PC-9 (cell line): ENCODE data around the gene DNAJB13. TPM values are rescaled to one million over a fixed set of nuclear protein-coding genes. Genes with fewer than 3 reads are reported as not detected.
"Not testable (repeated sequence)": the region's sequence is repeated elsewhere in the genome, so short reads cannot be mapped to it uniquely, and the experiment has no call there.

Experiments
- BruUV-seq: library from RNA; stranded (reverse); fragments of 400-500 nt; replicated peaks from 2 replicates; lab custom pipeline; 2021; lab: Mats Ljungman, UMichigan
- CTCF ChIA-PET: fragments of 300-600 bp; sonication (Branson Sonifier 250); formaldehyde crosslinking; loops from one replicate; lab custom pipeline; 2022; ENCODE audit warnings: antibody characterized with exemption; lab: Charles Lee
- POLR2A ChIA-PET: fragments of 300-600 bp; sonication (Branson Sonifier 250); formaldehyde crosslinking; loops from one replicate; lab custom pipeline; 2022; ENCODE audit warnings: antibody characterized with exemption; ENCODE audit not compliant: unreplicated experiment; lab: Charles Lee
- DNase-seq, 2 experiments: peaks; one replicate each; pipeline versions ENCODE4 v3.0.0 to v3.0.0-alpha.2; 2015 to 2022; ENCODE audit warnings: mixed read lengths in 1 of 2
- H2AFZ ChIP-seq: fragments of 200-600 bp; sonication (generic); 2 replicates; pipeline ENCODE4 v1.8.1; 2017; ENCODE audit warnings: antibody characterized with exemption
- H3F3A ChIP-seq: fragments of 200-600 bp; sonication (generic); 2 replicates; pipeline ENCODE4 v1.8.1; 2017; ENCODE audit warnings: antibody characterized with exemption, mild to moderate bottlenecking, low read depth; ENCODE audit not compliant: insufficient read depth
- H3K27ac ChIP-seq: fragments of 200-600 bp; sonication (generic); 2 replicates; pipeline ENCODE4 v1.6.1; 2016; ENCODE audit warnings: mixed run types
- H3K27me3 ChIP-seq: fragments of 200-600 bp; sonication (generic); 2 replicates; pipeline ENCODE4 v1.6.1; 2016; ENCODE audit warnings: low read depth, mixed run types; ENCODE audit not compliant: insufficient read depth
- H3K36me3 ChIP-seq: fragments of 200-600 bp; sonication (generic); 2 replicates; pipeline ENCODE4 v1.6.1; 2016; ENCODE audit warnings: low read depth, mixed run types
- H3K4me1 ChIP-seq: fragments of 200-600 bp; sonication (generic); replicated peaks from 2 replicates; pipeline ENCODE4 v1.6.1; 2016; ENCODE audit warnings: mixed run types; ENCODE audit not compliant: insufficient read depth
- H3K4me2 ChIP-seq: fragments of 200-600 bp; sonication (generic); 2 replicates; pipeline ENCODE4 v1.6.1; 2017; ENCODE audit warnings: mixed run types
- H3K4me3 ChIP-seq: fragments of 200-600 bp; sonication (generic); 2 replicates; pipeline ENCODE4 v1.6.1; 2016; ENCODE audit warnings: mixed run types
- H3K79me2 ChIP-seq: fragments of 200-600 bp; sonication (generic); 2 replicates; pipeline ENCODE4 v1.6.1; 2017; ENCODE audit warnings: low read depth, mixed run types
- H3K9me2 ChIP-seq: fragments of 200-600 bp; sonication (generic); 2 replicates; pipeline ENCODE4 v1.8.1; 2017; ENCODE audit warnings: mild to moderate bottlenecking; ENCODE audit not compliant: insufficient read depth
- H3K9me3 ChIP-seq: fragments of 200-600 bp; sonication (generic); 2 replicates; pipeline ENCODE4 v1.8.1; 2016; ENCODE audit warnings: low read depth; ENCODE audit not compliant: insufficient read depth
- H4K20me1 ChIP-seq: fragments of 200-600 bp; sonication (generic); 2 replicates; pipeline ENCODE4 v1.8.1; 2017; ENCODE audit not compliant: insufficient read depth
- EZH2 ChIP-seq: fragments of 200-600 bp; sonication (generic); IDR thresholded peaks from 2 replicates; pipeline ENCODE4 v1.8.0; 2017; ENCODE audit warnings: antibody characterized with exemption, low read depth
- intact Hi-C: fragments of 100-400 bp; cut with micrococcal nuclease; formaldehyde crosslinking; loops from one replicate; pipeline ENCODE4 v1.10.0; 2022; ENCODE audit not compliant: unreplicated experiment
- total RNA-seq: library from RNA; stranded (reverse); gene quantifications from 2 replicates; pipeline ENCODE4 v1.2.3, GENCODE V29; 2021
- TF ChIP-seq, protein P1 (sequence below): fragments of 200-600 bp; sonication (generic); conservative IDR thresholded peaks from 2 replicates; pipeline ENCODE4 v1.6.1; 2017; ENCODE audit warnings: mixed run types, antibody characterized with exemption, mild to moderate bottlenecking, moderate library complexity

DNAJB13 gene
- total RNA-seq, 1 experiment from 2014 or later = 0.79 TPM

DNA sequence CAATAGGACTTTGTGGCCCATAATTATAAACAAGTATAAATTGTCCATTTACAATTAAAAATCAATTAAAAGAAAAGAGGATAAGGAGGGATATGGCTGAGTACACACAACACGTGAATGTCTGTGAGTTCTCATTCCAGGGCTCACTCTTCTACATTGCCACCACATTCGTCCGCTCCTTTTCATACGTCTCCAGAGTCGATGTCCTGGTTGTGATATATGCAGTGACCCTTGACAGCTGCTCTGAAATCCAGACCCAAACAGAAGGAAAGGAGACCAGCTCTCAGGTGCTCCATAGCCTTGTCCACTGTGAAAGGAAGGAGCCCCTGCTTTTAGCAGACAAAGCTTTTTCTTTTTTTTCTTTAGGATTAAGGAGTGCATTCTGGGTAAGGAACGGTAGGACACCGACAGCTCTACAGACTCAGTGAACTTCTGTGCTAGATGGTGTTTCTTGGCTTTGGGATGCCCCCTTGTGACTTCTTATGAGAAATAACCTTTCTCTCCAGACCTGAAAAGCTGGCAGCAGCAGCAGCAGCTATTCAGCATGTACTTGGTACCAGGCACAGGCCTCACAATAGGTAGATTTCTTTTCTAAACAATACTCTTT, 19.7 kb upstream of the DNAJB13 start:
- H3K36me3 ChIP-seq = peaks cover 22% of the 10 kb centered on the region; the same call in 1 of the 2 replicates
- peak; percentile 34 to 43 for DNase-seq
- no peak for TF ChIP-seq EZH2
- TF ChIP-seq, protein P1, sequence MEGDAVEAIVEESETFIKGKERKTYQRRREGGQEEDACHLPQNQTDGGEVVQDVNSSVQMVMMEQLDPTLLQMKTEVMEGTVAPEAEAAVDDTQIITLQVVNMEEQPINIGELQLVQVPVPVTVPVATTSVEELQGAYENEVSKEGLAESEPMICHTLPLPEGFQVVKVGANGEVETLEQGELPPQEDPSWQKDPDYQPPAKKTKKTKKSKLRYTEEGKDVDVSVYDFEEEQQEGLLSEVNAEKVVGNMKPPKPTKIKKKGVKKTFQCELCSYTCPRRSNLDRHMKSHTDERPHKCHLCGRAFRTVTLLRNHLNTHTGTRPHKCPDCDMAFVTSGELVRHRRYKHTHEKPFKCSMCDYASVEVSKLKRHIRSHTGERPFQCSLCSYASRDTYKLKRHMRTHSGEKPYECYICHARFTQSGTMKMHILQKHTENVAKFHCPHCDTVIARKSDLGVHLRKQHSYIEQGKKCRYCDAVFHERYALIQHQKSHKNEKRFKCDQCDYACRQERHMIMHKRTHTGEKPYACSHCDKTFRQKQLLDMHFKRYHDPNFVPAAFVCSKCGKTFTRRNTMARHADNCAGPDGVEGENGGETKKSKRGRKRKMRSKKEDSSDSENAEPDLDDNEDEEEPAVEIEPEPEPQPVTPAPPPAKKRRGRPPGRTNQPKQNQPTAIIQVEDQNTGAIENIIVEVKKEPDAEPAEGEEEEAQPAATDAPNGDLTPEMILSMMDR = peak; percentile 66
- H3K4me1 ChIP-seq = no peaks in the 10 kb centered on the region
- H3K4me3 ChIP-seq = no peak overlapping the region
- H3K4me2 ChIP-seq = no peak overlapping the region
- no peak overlapping the region for H2AFZ ChIP-seq
- CTCF ChIA-PET = interaction anchor here (0.5 to 1.4 kb wide), 4 partner anchors 270 to 804 kb away, joined by 3 to 12 read pairs (median 3); no protein-coding TSS in a partner anchor
- no peaks in the 10 kb centered on the region for H3K9me2 ChIP-seq
- H3K27me3 ChIP-seq = no peaks in the 10 kb centered on the region
- no peaks in the 10 kb centered on the region for H4K20me1 ChIP-seq
- H3K9me3 ChIP-seq = no peaks in the 10 kb centered on the region
- H3F3A ChIP-seq = no peaks in the 10 kb centered on the region
- no peak overlapping the region for H3K27ac ChIP-seq
- no TSS peak for BruUV-seq
- POLR2A ChIA-PET = interaction anchor here (0.6 kb wide), 1 partner anchor 11 kb away, joined by 3 read pairs; no protein-coding TSS in a partner anchor
- H3K79me2 ChIP-seq = no peaks in the 10 kb centered on the region
- intact Hi-C loops = loop anchor here (2.0 to 5.0 kb wide), 2 partner anchors 306 to 579 kb away; no protein-coding TSS in a partner anchor

DNA sequence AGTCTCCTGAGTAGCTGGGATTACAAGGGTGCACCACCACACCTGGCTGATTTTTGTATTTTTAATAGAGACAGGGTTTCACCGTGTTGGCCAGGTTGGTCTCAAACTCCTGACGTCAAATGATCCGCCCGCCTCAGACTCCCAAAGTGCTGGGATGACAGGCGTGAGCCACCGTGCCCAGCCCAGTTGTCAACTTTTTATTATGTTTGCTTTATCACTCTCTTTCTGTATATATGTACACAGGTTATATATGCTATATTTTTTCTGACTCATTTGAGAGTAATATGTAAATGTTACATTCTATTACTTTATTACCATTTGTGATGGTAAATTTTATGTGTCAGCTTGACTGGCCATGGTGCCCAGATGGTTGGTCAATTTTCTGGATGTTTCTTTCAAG, 18.9 kb upstream of the DNAJB13 start:
- Histone ChIP-seq H3K79me2 (no peaks in the 10 kb centered on the region), H3K4me2 (no peak overlapping the region), H3K36me3 (peaks cover 20% of the 10 kb centered on the region; the same call in 1 of the 2 replicates), H4K20me1 (no peaks in the 10 kb centered on the region), H3K4me1 (no peaks in the 10 kb centered on the region), H3F3A (no peaks in the 10 kb centered on the region), H3K9me2 (no peaks in the 10 kb centered on the region), H3K27me3 (no peaks in the 10 kb centered on the region), H3K27ac (no peak overlapping the region), H2AFZ (no peak overlapping the region), H3K9me3 (no peaks in the 10 kb centered on the region), H3K4me3 (no peak overlapping the region)
- TF ChIP-seq EZH2 = no peak
- TF ChIP-seq, protein P1 = no peak
- no TSS peak for BruUV-seq
- ChIA-PET POLR2A (interaction anchor here (0.6 kb wide), 1 partner anchor 10 kb away, joined by 3 read pairs; no protein-coding TSS in a partner anchor), CTCF (interaction anchor here (0.6 to 1.4 kb wide), 2 partner anchors 271 to 306 kb away, joined by 3 to 12 read pairs; no protein-coding TSS in a partner anchor)
- intact Hi-C loops = loop anchor here (2.0 to 5.0 kb wide), 2 partner anchors 307 to 580 kb away; no protein-coding TSS in a partner anchor
- DNase-seq = no peak

DNA sequence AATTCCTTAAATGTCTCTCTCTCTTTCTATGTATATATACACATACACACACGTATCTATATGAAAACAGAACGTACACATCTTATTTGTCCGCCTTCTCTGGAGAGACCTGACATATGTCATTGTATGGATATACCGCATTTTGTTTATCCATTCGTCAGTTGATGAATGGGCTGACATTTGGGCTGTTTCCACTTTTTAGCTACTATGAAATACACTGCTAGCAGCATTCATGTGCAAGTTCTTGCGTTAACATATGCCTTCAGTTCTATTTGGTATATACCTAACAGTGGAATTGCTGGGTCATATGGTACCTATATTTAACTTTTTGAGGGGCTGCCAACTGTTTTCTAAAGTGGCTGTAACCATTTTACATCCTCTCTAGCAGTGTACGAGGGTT, 18.0 kb upstream of the DNAJB13 start:
- Histone ChIP-seq H3K27ac (no peak overlapping the region), H3K4me2 (no peak overlapping the region), H3K79me2 (no peaks in the 10 kb centered on the region), H2AFZ (no peak overlapping the region), H3K4me3 (no peak overlapping the region), H3K9me2 (no peaks in the 10 kb centered on the region), H3F3A (no peaks in the 10 kb centered on the region), H3K4me1 (no peaks in the 10 kb centered on the region), H4K20me1 (no peaks in the 10 kb centered on the region), H3K9me3 (no peaks in the 10 kb centered on the region), H3K27me3 (no peaks in the 10 kb centered on the region), H3K36me3 (peaks cover 13% of the 10 kb centered on the region; the same call in 1 of the 2 replicates)
- intact Hi-C loops = loop anchor here (5.0 kb wide), 1 partner anchor 580 kb away; no protein-coding TSS in a partner anchor
- ChIA-PET POLR2A (no interaction called here), CTCF (no interaction called here)
- no TSS peak for BruUV-seq
- DNase-seq = no peak
- TF ChIP-seq, protein P1 = no peak
- TF ChIP-seq EZH2 = no peak

DNA sequence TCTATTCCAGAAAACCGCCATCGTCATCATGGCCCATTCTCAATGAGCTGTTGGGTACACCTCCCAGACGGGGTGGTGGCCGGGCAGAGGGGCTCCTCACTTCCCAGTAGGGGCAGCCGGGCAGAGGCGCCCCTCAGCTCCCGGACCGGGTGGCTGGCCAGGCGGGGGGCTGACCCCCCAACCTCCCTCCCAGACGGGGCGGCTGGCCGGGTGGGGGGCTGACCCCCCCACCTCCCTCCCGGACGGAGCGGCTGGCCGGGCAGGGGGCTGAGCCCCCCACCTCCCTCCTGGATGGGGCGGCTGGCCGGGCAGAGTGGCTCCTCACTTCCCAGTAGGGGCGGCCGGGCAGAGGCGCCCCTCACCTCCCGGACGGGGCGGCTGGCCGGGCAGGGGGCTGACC, 14.8 kb upstream of the DNAJB13 start:
- POLR2A ChIA-PET, BruUV-seq, H3K36me3 ChIP-seq: not testable (repeated sequence)

More for the DNA sequence above, 14.8 kb upstream of the DNAJB13 start:
- H3K27ac ChIP-seq, DNase-seq, CTCF ChIA-PET, H2AFZ ChIP-seq, H3K79me2 ChIP-seq, H3F3A ChIP-seq, H4K20me1 ChIP-seq, H3K9me2 ChIP-seq, H3K27me3 ChIP-seq, H3K4me2 ChIP-seq, intact Hi-C loops, H3K4me3 ChIP-seq, H3K4me1 ChIP-seq: not testable (repeated sequence)
- H3K9me3 ChIP-seq = peaks cover 23% of the 10 kb centered on the region
